NK-92 treated with Interleukin-12 subunit alpha and Interleukin-12 subunit beta, amount 100 ng/mL, for 24 hours (cell line): ENCODE data around the gene ATP5ME.

Source experiments
- DNase-seq: peaks from one replicate; lab custom pipeline; 2025; lab: John Stamatoyannopoulos, UW

Gene ATP5ME

DNA sequence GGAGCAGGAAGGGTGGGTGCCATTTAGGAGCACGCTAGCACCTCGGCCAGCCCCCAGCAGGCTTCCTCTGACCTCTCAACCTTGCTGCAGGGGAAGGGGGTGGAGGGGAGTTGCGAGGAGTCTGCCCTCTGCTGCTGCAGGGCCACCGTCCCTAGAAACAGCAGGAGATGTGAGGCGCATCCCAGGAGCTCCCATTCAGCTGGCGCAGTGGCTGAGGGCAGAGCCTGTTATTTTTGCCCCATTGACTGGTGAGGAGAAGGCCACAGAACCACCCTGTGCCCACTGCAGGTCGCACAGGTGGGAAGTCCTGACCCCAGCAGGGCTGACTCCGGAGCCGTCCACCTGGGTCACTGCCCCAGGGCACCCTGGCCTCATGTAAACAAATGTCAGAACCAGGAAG is 40.7 kb downstream of the ATP5ME start:
- no peak for DNase-seq

GRCh38 chr4:632926-633325 is 41.1 kb downstream of the ATP5ME start:
- DNase-seq: no peak

DNA sequence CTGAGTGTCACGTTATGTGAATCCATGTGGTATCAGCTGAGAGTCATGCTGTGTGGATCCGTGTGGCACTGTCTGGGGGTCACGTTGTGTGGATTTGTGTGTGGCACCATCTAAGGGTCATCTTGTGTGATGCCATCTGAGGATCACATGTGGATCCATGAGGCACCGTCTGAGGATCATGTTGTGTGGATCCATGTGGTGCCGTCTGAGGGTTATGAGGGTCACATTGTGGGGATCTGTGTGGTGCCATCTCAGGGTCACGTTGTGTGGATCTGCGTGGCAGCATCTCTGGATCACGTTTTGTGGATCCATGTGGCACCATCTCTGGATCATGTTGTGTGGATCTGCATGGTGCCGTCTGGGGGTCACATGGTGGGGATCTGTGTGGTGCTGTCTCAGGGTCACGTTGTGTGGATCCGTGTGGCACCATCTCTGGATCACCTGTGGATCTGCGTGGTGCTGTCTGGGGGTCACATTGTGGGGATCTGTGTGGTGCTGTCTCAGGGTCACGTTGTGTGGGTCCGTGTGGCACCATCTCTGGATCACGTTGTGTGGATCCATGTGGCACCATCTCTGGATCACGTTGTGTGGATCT is 41.8 kb downstream of the ATP5ME start:
- no peak for DNase-seq

DNA sequence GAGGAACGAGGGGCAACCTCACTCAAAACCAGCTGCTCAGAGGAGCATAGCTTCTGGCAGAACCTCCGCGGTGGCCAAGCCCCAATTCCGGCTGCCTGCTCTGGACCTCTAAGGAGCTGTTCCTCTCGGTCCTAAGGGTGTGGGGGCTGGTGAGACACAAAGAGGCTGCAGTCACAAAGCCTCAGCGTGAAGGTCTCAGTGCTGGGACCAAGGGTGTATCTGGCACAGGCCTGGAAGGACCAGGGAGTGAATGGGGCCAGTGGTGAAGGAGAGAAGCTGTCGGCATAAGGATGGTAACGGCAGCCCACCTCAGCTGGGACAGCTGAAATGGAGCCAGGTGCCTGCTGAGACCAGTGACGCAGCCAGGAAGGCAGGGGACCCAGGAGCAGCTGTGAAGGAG is 43.4 kb downstream of the ATP5ME start:
- no peak for DNase-seq

GRCh38 chr4:629915-630641 is 44.0 kb downstream of the ATP5ME start:
- no peak for DNase-seq

DNA sequence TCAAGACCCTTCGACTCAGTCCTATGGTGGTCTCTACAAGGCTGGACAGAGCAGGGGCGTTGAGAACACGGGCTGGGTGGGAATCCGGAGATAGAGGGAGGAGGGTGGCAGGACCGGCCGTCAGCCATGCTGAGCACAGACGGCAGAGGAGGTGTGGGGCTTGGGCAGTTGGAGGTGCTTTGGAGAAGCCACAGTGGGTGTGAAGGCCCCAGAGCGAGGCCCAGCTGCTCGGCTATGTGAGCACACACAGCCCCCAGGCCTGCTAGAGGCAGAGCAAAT is 44.5 kb downstream of the ATP5ME start:
- no peak for DNase-seq

- DNase-seq: no peak
Measured at GRCh38 chr4:628821-629635, 45.0 kb downstream of the ATP5ME start.

DNA sequence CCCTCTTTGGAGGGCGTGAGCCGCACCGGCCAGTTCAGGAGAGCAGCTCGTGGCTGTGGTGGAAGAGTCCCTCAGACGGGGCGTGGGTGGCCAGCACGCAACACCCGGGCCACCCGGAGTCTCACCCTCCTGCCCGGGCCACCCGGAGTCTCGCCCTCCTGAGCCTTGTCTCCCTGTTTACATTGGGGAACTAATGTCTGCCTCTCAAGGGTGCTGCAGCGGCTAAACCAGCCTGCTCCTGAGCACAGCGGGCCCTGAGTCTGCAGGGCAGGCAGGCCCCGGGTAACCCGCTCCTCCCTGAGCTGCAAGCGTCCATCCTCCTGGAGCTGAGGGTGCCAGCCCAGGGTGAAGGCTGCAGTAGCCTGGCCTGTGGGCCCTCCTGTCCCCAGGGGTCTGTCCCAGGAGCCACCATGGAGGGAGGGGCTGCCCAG is 45.8 kb downstream of the ATP5ME start:
- no peak for DNase-seq

DNA sequence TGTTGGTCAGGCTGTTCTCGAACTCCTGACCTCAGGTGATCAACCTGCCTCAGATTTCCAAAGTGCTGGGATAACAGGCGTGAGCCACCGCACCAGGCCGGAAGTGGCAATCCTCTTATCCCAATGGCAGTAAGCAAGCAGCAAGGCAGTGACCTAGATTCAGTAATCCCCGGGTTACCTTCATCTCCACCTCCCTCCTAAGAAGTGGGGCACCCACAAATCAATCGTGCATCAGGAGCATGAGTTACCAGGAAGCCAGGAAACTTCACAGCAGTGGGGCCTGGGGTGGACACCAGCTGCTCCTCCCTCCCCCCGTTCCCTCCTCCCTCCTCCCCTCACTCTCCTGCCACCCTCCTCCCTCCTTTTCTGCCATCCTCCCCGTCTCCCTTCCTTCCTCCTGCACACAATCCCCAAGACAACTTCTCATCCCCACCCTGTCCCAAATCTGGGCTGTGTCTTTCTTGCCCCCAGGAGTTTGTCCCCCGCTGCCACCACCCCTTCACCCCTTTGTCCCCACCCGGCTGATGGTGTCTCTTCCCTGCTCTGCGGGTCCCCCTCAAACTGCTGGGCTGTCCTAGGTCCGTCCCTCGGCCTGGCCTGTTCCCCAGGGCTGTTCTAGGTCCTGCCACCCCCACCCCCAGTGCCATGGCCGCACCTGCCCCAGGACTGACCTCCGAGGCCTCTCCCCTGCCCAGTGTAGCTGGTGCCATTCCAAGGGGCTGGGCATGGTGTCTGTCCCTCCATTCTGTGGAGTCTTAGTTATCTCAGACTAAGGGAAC is 46.5 kb downstream of the ATP5ME start:
- no peak for DNase-seq

GRCh38 chr4:626201-627091 is 47.6 kb downstream of the ATP5ME start:
- no peak for DNase-seq

DNA sequence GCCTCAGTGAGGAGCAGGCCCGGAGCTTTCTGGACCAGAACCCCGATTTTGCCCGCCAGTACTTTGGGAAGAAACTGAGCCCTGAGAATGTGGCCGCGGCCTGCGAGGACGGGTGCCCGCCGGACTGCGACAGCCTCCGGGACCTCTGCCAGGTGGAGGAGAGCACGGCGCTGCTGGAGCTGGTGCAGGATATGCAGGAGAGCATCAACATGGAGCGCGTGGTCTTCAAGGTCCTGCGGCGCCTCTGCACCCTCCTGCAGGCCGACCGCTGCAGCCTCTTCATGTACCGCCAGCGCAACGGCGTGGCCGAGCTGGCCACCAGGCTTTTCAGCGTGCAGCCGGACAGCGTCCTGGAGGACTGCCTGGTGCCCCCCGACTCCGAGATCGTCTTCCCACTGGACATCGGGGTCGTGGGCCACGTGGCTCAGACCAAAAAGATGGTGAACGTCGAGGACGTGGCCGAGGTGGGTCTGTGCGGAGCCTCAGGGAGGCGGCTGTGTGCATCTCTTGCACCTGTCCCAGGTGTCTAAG is 48.4 kb downstream of the ATP5ME start:
- no peak for DNase-seq

DNA sequence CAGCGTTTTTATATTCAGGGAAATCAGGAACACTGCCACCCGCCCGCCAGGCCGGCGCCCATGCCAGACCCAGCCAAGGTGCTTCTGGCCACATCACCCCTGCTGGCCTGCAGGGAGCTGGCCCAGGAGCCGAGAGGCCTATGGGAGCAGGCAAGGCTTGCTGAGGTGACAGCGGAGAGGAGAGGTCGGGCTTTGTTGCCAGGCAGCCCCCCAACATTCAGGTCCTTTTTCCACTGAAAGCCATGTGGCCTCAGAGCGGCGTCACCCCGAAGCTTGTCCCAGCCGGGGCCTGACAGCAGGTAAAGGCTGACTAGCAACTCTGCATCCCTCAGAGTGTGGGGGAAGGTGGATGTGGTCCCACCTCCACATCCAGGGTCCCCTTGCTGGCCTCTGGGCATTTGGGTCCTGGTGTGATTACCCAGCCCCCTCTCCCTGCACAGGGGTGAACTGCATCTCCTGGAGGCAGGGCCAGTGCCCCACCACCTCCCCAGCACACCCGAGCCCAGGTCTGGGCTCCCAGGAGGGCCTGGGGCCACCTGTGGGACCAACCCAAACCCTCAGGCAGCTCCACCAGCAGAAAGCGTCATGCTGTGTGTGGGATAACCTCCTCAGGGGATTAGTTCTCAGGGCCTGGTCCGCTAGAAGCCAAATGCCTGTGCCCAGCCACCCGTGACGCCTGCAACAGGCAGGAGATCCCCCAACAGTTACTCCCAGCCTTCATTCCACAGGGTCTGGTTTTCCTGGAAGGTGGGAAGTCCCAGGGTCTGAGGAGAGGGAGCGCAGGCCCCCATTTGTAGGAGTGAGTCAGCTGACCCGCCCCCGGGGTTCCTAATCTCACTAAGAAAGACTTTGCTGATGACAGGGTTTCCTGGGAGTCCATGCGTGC is 49.1 kb downstream of the ATP5ME start, which contains the start of gene PDE6B:
TSS of gene PDE6B (plus strand) at position 869 of the 886 bp plus-strand sequence. CDS start 54 bp downstream, outside the sequence.
- no peak for DNase-seq

GRCh38 chr4:623914-624566 is 50.0 kb downstream of the ATP5ME start:
- no peak for DNase-seq

DNA sequence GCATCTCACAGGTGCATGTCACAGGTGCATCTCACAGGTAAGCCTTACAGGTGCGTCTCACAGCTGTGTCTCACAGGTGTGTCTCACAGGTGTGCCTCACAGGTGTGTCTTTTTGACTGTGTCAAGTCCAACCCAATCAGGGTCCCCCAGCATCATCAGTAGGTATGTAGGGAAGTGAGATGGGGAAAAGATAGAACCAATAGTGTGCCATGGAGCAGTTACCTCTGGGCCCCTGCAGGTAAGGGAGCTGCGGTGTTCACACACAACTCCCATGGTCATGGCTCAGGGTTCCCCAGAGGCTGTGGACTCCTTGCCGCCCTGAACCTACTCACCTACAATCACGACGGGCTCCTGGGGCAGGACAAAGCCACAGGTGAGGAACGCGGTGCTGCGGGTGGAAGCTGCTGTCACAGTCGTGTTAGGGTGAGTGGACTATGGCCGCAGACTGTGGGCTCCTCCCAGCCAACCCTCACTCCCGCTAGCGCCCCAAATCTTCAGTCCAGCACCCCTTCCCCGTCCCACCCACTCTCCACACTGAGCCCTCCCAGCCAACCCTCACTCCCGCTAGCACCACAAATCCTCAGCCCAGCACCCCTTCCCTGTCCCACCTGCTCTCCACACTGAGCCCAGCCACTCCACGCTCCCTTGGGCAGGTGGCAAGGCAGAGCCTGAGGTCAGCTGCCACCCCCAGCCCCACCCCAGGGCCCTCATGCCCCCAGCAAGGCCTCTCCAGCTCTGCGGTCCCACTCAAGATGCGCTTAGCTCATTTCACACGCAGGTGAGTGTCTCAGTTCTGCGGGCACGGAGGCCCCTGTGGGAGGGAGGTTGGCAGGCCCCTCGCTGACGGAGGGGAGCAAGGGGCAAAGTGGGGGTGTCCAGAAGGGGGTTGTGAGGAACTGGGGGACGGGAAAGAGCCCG is 50.8 kb downstream of the ATP5ME start:
- no peak for DNase-seq
